GM21515 (cell line): ENCODE results near the gene TSTD1.
"Not testable (repeated sequence)": the region's sequence is repeated elsewhere in the genome, so short reads cannot be mapped to it uniquely, and the experiment has no call there.

Source experiments
- ATAC-seq: cut with Tn5 transposase; IDR thresholded peaks from one replicate; pipeline ENCODE4 v1.9.1; 2021; ENCODE audit not compliant: unreplicated experiment

Gene TSTD1

GRCh38 chr1:161037661-161038522, 872 bp downstream of the TSTD1 start:
- ATAC-seq = no peak

GRCh38 chr1:161033751-161034150, 5.0 kb downstream of the TSTD1 start:
- no peak for ATAC-seq

DNA sequence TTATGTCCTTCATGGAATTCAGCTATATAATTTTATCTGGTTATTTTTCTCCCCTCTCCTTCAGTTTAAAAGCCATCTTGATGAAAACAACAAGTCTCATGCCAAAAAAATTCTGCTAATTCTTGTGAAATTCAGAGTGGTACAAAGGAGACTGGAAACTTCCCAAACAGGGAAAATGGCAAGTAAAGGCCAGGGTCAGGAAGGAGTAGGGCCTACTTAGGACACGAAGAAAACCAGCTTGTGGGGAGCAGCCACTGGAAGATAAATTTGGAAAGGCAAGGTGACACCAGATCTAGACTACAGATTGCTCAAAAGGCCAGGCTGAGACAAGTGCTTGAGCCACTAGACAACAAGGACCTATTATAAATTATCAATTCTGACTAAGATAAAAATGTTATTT, 6.4 kb downstream of the TSTD1 start:
- no peak for ATAC-seq

DNA sequence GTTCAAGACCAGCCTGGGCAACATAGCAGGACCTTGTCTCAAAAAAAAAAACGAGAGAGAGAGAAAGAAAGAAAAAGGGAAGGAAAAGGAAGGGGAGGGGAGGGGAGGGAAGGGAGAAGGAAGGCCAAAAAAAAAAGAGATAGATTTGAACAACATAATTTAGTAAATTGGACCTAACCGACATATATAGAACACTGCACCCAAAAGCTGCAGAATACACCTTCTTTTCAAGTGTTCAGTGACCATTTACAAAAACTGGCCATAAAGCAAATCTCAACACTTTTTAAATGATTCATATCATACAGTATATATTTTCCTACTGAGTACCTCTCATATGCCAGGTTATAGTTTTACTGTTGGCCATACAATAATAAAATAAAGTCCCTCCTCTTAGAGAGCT, 6.9 kb downstream of the TSTD1 start:
- no peak for ATAC-seq

GRCh38 chr1:161029466-161029865, 9.3 kb downstream of the TSTD1 start:
- ATAC-seq = not testable (repeated sequence)

DNA sequence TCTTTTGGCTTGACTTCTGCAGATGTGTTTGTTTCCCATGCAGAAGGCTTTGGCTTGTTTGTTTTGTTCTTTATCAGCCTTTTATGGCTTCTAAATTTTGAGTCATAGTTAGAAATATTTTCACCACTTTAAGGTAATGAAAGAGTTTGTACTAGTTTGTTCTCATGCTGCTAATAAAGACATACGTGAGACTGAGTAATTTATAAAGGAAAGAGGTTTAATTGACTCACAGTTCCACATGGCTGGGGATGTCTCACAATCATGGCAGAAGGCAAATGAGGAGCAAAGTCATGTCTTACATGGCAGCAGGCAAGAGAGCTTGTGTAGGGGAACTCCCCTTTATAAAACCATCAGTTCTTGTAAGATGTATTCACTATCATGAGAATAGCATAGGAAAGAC, 11.8 kb downstream of the TSTD1 start:
- not testable (repeated sequence) for ATAC-seq

- not testable (repeated sequence) for ATAC-seq
These were observed 16.3 kb downstream of the TSTD1 start for GRCh38 chr1:161022432-161022831.

DNA sequence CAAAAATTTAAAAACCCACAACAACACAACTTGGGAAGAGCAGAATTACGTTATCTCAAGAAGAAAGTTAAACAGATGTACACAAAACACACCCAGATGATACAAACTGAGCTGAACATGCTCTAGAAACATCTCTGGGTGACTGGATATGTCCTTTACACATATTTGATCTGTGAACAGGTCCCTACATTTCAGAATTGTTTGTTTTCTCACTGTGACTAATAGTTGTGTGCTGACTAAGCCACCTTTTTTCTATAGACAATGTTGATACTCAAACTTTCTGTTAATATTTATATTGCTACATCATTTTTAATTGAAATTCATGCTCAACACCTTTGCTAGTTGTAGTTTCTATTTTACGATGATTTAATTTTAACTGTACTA, 16.8 kb downstream of the TSTD1 start:
- no peak for ATAC-seq

DNA sequence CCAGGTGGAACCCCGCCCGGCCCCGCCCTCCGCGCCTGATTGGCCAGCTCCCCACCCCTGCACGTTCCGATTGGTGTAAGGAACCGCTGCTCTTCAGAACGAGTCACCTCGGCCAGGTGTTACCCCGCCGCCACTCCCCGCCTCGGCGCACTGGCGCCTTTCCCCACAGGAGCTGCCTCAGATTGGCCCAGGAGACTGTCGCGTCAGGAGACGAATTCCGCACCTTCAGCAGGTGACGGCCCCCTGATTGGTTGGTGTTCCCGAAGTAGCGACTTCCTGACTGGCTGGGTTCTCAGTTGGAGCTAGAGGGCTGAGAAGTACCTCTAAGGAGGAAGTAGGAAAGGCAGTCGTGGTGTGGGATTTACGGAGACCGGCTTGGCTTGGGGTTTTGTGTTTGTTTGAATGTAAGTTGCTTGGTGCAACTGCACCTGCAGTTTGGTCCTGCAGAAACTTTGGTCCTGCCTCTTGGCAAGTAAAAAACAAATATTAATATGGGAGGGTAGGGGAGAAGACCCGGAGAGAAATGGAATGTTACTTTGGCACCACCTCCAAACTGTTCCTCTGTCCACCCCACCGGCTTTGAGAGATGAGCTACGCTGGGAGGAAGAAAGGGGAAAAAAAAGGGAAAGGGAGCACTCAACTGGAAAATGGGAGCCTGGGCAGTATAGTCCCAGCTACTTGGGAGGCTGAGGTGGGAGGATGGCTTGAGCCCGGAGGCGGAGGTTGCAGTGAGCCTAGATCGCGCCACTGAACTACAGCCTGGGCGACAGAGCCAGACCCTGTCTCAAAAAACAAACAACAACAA, 17.4 kb downstream of the TSTD1 start:
- peak; percentile 90 for ATAC-seq

DNA sequence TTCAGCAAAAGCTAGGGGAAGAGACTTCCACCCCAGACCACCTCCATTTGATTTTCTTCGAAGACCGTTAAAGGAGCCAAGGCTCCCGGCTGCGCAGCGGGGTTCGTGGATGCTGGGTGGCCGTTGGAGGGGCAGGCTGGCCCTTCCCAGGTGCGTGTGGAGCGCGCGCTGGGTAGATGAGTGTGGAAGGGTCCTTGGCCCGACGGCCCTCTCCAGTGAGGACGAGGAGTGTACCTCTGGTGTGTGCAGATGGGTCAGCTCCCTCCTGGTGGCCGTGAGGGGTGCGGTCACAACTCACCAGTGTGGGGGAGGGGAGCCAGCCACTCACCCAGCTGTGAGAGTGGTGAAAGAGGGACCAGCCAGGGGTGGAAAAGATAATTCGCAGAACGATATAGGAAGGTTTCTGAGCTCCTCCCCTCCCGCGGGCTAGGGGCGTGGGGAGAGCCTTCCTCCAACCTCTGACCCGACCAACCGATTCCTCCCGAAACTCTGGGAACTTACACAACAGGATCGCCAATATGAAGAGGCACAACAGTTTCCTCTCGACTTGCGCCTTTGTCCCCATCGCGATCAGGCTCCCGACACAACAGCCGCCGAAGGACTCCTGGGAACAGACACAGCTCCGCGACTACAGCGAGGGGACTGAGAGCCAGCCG, 18.1 kb downstream of the TSTD1 start, which contains the start of gene F11R:
Gene F11R, minus strand, starts transcription at position 644 of the 656 bp plus-strand sequence. Its CDS starts 79 bp downstream, at position 565.
- ATAC-seq = peak; percentile 32

- no peak for ATAC-seq
These were observed 18.8 kb downstream of the TSTD1 start for GRCh38 chr1:161019751-161020495.

DNA sequence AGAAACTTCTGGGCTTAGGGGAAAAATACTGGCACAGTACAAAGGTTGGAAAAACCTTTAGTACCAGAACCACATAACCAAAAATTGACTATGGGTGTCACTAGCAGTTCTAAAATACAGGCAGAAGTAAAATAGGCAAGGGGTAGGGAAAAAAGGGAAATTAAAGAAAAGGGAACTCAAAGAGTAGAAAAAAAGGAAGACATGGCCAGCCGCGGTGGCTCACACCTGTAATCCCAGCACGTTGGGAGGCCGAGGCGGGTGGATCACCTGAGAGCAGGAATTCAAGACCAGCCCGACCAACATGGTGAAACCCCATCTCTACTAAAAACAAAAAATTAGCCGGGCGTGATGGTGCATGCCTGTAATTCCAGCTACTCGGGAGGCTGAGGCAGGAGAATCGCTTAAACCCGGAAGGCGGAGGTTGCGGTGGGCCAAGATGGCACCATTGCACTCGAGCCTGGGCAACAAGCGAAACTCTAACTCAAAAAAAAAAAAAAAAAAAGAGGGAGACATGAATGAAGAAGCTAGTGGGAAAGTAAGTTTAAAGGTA, 19.6 kb downstream of the TSTD1 start:
- ATAC-seq = not testable (repeated sequence)

DNA sequence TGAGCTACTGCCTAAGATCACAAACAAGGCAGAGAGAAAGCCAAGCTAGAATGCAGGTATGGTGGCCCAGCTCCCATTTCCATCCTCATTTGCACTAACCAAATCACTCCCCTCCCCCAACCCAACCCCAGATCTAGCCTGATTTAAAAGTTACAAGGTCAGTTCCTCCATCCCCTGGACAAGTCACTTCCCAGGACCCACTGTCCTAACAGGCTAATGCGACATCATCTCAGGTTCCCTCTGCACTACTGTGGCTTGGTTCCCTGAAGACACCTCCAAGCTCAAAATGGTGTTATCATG, 20.2 kb downstream of the TSTD1 start:
- ATAC-seq = no peak

DNA sequence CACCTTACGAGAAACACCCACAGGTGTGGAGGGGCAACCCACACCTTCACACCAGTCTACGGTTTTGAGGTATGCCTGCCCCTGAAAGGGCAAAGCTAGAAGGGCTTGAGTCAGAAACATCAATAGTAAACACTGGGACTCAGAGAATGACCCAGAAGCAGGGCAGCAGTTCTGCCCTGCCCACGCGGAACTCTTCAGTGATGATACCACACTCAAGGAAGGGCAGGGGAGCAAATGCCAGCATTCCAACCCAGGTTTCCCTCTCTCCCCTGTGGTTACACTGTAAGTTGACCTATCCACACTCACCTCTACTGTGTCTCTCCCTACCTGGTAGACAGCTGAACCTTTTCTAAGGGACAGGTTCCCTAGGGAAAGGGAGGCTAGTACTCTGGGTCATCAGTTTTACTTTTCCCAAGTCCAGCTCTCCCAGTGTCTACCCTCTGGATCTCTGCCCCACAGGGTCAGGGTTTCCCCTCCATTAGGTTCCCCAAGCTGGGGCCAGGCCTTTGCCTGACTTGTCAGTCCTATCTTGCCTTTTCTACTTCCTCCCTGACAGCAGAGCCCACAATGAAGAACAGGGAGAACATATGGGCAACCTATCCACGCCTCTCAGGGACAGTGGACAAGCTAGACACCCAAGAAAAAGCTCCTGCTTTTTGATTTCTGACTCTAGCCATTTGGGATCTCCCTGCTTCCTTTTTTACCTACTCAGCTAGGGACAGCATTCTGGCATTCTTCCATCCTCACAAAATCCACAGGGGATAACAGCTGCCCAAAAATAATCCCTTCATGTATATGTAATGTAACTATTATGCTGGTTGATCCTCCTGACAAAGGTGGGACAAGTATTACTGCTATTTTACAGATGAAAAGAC, 20.8 kb downstream of the TSTD1 start:
- ATAC-seq = no peak

GRCh38 chr1:161017181-161017580, 21.6 kb downstream of the TSTD1 start:
- ATAC-seq = not testable (repeated sequence)

GRCh38 chr1:161016683-161017082, 22.1 kb downstream of the TSTD1 start:
- ATAC-seq = not testable (repeated sequence)

GRCh38 chr1:161013488-161014230, 25.1 kb downstream of the TSTD1 start:
- ATAC-seq = peak; percentile 87

- no peak for ATAC-seq
These were observed 25.7 kb downstream of the TSTD1 start for GRCh38 chr1:161013131-161013487.

- ATAC-seq = no peak
These were observed 26.3 kb downstream of the TSTD1 start for GRCh38 chr1:161012420-161012819.
